ENCODE measurements around the gene PDE5A.

DNA sequence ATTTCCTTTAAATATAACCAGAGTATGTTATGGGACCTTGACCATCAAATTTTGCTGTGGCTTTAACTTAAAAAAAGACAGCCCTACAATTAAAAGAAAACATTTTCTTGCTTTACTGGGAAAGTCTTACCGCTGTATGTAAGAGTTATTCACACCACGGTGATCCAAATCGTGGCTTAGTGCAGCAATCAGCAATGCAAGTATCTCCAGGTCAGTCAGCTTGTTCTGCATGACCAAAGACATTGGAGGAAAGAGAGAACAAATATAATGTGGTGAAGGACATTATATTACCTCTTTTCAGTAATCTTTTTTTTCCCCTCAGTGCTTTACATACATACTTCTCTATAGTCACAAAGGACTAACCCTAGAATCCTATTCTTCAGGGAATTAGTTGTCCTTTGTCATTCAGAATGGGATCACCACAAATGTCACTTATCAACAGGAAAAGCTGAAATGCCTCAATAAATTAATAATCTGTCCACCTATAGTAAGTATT, 109.6 kb downstream of the PDE5A start:
- TF ChIP-seq JUNB (IDR thresholded peaks at IDR 0.05) (no peak), POLR2A (IDR thresholded peaks at IDR 0.05; ENCODE audit: low read length) (no peak), EP300 (IDR thresholded peaks at IDR 0.05) (no peak), HDAC2 (IDR thresholded peaks at IDR 0.05) (no peak), CBX2 (IDR thresholded peaks at IDR 0.05; ENCODE audit: borderline replicate concordance, low read depth) (no peak), ESRRA (IDR thresholded peaks at IDR 0.05; ENCODE audit: borderline replicate concordance, low read length) (no peak), JUN (IDR thresholded peaks at IDR 0.05) (no peak), MAFK (IDR thresholded peaks at IDR 0.05; ENCODE audit: partially characterized antibody) (no peak), RNF2 (IDR thresholded peaks at IDR 0.05; ENCODE audit: borderline replicate concordance, low read depth) (no peak)
- TF ChIP-seq, protein P1, sequence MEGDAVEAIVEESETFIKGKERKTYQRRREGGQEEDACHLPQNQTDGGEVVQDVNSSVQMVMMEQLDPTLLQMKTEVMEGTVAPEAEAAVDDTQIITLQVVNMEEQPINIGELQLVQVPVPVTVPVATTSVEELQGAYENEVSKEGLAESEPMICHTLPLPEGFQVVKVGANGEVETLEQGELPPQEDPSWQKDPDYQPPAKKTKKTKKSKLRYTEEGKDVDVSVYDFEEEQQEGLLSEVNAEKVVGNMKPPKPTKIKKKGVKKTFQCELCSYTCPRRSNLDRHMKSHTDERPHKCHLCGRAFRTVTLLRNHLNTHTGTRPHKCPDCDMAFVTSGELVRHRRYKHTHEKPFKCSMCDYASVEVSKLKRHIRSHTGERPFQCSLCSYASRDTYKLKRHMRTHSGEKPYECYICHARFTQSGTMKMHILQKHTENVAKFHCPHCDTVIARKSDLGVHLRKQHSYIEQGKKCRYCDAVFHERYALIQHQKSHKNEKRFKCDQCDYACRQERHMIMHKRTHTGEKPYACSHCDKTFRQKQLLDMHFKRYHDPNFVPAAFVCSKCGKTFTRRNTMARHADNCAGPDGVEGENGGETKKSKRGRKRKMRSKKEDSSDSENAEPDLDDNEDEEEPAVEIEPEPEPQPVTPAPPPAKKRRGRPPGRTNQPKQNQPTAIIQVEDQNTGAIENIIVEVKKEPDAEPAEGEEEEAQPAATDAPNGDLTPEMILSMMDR (IDR thresholded peaks at IDR 0.05) = no peak
- TF ChIP-seq, protein P2, sequence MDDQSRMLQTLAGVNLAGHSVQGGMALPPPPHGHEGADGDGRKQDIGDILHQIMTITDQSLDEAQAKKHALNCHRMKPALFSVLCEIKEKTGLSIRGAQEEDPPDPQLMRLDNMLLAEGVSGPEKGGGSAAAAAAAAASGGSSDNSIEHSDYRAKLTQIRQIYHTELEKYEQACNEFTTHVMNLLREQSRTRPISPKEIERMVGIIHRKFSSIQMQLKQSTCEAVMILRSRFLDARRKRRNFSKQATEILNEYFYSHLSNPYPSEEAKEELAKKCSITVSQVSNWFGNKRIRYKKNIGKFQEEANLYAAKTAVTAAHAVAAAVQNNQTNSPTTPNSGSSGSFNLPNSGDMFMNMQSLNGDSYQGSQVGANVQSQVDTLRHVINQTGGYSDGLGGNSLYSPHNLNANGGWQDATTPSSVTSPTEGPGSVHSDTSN (IDR thresholded peaks at IDR 0.05) = no peak
- TF ChIP-seq, protein P3, sequence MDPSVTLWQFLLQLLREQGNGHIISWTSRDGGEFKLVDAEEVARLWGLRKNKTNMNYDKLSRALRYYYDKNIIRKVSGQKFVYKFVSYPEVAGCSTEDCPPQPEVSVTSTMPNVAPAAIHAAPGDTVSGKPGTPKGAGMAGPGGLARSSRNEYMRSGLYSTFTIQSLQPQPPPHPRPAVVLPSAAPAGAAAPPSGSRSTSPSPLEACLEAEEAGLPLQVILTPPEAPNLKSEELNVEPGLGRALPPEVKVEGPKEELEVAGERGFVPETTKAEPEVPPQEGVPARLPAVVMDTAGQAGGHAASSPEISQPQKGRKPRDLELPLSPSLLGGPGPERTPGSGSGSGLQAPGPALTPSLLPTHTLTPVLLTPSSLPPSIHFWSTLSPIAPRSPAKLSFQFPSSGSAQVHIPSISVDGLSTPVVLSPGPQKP (IDR thresholded peaks at IDR 0.05; ENCODE audit: low read depth, low read length) = no peak

All from A549 (cell line).